ENCODE data around the gene RAB34.

DNA sequence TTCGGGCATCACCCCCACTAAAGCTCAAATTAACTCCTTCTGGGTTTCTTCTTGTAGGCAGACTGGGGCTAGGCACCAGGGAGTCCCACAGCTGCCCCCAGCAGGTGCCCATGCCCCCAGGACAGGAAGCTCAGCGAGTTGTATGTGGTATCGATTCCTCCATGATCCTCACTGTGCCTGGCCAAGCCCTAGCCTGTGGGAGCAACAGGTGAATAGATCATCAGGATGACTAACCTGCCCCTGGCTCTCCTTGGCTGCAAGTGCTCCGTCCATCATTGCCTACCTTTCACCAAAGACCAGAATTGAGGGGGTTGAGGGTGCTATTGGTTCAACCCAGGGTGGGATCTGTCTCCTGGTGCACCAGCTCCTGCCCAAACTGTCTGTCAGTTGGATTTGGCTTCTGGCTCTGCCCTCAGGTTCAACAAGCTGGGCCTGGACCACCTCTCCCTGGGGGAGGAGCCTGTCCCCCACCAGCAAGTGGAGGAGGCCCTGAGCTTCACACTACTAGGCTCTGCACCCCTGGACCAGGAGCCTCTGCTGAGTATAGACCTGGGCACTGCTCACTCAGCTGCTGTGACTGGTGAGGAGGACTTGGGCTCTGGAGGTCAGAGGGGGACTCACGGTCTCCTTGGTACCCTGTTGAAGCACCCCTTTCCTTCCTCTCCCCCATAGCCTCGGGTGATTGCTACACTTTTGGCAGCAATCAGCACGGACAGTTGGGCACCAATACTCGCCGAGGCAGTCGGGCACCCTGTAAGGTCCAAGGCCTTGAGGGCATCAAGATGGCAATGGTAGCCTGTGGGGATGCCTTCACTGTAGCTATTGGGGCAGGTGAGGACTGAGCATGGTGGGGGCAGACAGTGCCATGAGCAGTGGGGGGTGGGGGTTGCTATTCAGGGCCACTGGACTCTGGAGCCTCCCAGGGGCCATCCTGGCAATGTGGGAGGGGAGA lies 23.0 kb upstream of the RAB34 start:
- TF ChIP-seq POLR2A (IDR thresholded peaks at IDR 0.05): no peak
- TF ChIP-seq, protein P1, sequence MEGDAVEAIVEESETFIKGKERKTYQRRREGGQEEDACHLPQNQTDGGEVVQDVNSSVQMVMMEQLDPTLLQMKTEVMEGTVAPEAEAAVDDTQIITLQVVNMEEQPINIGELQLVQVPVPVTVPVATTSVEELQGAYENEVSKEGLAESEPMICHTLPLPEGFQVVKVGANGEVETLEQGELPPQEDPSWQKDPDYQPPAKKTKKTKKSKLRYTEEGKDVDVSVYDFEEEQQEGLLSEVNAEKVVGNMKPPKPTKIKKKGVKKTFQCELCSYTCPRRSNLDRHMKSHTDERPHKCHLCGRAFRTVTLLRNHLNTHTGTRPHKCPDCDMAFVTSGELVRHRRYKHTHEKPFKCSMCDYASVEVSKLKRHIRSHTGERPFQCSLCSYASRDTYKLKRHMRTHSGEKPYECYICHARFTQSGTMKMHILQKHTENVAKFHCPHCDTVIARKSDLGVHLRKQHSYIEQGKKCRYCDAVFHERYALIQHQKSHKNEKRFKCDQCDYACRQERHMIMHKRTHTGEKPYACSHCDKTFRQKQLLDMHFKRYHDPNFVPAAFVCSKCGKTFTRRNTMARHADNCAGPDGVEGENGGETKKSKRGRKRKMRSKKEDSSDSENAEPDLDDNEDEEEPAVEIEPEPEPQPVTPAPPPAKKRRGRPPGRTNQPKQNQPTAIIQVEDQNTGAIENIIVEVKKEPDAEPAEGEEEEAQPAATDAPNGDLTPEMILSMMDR (IDR thresholded peaks at IDR 0.05): no peak
- no peak for TF ChIP-seq POLR2AphosphoS5 (IDR thresholded peaks at IDR 0.05)
- no peak for TF ChIP-seq EP300 (IDR thresholded peaks at IDR 0.05)

All from gastroesophageal sphincter (tissue), 3 donors.